HG03442 (cell line): ENCODE results near the gene FAM124B.

Experiments
- ATAC-seq: cut with Tn5 transposase; IDR thresholded peaks from one replicate; pipeline ENCODE4 v1.9.1; 2021; ENCODE audit warnings: mild to moderate bottlenecking, moderate library complexity; ENCODE audit not compliant: unreplicated experiment

FAM124B gene, protein sequence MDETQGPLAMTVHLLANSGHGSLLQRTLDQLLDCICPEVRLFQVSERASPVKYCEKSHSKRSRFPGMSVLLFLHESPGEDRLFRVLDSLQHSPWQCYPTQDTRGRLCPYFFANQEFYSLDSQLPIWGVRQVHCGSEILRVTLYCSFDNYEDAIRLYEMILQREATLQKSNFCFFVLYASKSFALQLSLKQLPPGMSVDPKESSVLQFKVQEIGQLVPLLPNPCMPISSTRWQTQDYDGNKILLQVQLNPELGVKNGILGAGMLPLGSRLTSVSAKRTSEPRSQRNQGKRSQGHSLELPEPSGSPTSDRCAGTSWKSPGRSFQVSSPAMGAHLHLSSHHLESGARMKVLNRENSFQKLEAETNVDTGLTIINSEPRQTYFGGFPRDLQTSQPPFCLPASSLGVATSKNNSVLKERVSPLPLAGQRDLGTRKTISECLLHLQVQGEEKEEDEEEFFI

DNA sequence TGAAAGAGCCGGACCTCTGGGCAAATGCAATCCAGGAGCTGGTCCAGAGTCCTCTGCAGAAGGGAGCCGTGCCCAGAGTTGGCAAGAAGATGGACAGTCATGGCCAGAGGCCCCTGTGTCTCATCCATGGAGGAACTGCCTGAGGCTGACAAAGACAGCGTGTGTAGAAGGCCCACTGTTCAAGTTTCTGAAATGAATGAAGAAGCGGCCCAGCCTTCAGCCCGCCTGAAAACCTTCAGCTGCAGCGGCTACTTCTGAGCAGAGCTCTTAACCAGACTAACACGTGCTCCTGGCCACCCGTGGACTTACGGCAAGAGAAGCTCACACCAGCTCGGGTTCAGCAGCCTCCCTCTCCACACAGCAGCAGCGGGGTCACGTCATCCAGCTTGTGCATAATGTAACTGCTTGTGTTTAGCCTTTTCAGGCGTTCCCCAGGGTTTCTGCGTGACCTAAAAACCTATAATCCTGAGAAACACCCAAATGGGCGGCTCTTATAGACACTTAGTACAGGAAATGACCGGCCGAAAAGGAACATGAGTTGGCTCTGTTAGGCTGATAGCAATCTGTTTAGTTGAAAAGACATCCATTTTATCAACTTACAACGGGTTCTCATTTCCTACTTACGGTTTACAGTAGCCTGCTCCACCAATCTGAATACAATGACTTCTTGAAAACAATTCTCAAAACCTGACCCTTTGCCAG lies at the start of gene FAM124B:
Gene FAM124B, minus strand, starts transcription at position 467 of the 702 bp plus-strand sequence. Its CDS starts 339 bp downstream, at position 128.
- ATAC-seq = peak; percentile 51

DNA sequence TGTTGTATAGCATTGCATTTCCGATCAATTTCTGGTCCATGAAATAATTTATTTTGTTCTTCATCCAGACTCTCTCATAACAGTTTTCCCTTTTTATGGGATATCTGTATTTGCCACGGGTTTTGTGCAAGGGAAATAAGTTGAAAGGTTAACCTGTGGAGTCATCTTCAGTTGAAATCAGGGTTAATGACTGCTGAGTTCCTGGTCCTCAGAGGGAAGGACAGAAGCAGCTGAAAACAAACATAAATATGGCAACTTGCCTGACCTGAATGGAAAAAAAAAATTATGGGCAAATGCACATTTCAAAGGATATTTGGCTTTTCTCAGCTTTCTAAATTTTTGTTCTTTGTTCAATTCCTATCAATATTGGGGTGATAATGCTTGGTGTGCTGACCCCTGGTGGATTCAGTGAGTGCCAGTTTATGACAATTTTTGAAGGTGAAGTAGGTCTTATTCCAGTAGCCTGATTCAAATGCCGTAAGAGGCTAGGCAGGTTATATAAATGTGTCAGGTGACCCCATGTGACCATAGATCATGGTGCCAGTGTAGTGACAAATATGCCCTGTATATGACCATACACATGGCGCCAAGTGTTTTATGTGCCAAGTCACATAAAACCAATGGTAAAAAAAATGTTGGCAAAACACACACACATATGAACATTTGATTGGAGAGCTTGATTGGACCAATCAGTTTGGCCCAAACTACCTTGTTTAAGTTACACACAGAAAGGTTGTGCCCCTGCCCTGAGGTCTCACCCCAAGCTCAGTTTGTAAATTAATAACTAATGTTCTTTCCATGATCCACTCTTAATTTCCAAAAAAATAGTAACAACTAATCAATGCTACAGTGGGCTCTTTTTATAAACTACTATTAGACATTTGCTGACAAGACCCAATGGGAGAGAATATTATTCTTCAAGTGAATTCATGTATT lies 47.6 kb upstream of the FAM124B start:
- ATAC-seq = no peak

- no peak for ATAC-seq
Observed at GRCh38 chr2:224448236-224448635, 46.3 kb upstream of the FAM124B start.

GRCh38 chr2:224444783-224445182 lies 42.9 kb upstream of the FAM124B start:
- ATAC-seq = no peak

DNA sequence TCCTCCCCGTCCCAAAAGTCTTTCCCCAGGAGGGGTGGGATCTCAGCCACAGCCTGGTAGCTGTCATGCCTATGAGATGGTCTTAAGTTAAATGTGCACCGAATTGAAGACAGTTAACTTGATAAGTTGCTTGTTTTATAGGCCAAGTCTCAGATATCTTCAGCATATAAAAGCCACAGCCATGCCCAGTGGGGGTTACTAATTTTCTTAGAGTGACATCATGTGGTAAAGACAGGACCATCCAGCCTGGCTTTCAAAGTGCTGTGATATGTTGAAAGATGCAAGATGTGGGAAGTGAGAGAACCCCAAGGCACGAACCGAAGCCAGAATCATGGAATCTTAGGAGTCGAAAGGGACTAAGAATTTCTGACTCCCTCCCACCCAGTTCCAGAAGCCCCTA lies 42.1 kb upstream of the FAM124B start:
- ATAC-seq = no peak

- ATAC-seq = peak; percentile 57
Observed at GRCh38 chr2:224442071-224442967, 40.4 kb upstream of the FAM124B start.

DNA sequence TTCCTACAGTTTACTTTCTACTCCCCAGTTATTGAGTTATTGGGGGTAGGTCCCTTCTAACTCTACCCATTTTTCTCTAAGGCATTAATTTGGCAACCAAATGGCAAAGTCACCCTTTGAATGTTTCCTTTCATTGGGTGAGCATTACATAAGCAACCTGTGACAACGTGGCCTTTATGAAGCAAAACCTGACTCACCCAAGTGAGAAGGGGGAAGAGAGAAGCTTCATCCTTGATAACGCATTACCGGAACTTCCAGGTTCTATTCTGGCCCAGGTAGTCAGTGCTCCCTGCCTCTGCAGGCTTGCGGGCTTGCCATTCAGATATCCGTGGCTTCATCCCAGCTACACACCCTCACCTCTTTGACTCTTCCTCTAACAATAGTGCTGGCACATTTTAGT lies 39.1 kb upstream of the FAM124B start:
- no peak for ATAC-seq

DNA sequence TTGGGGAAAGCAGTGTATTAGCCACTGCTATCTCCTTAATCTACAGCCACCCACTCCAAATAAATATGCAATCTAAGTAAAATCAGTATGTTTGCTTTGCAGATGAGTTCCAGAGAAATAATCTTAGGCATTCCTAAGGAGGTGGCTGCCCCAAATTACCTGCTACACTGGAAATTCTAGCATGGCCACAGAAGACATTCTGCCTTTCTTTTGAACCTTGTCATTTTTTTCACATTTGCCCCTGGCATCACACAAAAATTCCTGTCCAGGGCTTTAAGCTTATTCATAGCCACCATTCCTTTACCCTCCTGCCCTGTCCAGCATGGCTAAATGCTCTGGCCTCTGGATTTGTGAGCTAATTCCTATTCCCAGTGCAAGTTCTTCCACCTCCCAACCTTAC lies 36.8 kb upstream of the FAM124B start:
- ATAC-seq = no peak

GRCh38 chr2:224436634-224437033 lies 34.7 kb upstream of the FAM124B start:
- ATAC-seq = no peak

GRCh38 chr2:224434618-224435017 lies 32.7 kb upstream of the FAM124B start:
- ATAC-seq = no peak

DNA sequence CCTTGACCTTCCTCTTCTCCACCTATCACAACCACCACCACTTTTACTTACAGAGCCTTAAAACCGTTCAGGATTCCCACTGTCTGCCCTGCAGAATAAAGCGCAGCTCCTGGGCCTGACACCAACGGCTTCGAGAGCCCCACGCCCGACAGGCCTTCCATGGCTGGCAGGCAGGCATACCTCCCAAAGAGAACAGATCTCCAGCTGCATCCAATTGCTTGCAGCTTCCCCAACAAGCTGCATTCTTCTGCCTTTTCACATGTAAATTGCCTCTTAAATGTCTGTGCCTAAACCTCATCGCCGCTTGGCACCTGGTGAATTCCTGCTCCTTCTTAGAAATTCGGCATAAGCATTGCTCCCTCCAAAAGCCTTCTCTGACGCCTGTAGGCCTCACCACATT lies 31.5 kb upstream of the FAM124B start:
- ATAC-seq = no peak

DNA sequence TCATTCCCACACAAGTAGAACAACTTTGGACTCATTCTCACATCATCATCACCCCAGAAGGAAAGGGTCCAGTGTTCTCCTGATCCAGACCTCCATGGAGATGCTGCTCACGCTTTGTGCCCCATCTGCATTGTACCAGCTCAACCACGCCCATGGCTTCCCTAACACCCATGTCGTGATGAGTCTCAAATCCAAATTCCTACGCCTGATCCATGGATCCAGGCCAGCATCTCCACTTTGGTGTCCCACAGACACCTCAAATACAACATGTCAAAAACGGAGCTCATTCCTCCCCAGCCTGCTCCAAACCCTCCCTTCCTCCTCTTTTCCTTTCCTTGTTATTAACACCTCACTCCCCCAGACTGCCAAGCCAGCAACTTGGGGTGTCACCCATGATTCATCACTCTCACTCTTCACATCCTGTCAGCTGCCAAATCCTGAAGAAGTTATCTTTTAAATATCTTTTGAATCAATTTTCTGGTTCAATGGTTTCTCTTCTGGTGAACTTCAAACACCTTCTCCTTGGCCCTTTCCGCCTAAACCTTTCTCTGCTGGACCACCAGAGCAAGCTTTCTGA lies 30.2 kb upstream of the FAM124B start:
- no peak for ATAC-seq

GRCh38 chr2:224429441-224429810 lies 27.5 kb upstream of the FAM124B start:
- no peak for ATAC-seq

DNA sequence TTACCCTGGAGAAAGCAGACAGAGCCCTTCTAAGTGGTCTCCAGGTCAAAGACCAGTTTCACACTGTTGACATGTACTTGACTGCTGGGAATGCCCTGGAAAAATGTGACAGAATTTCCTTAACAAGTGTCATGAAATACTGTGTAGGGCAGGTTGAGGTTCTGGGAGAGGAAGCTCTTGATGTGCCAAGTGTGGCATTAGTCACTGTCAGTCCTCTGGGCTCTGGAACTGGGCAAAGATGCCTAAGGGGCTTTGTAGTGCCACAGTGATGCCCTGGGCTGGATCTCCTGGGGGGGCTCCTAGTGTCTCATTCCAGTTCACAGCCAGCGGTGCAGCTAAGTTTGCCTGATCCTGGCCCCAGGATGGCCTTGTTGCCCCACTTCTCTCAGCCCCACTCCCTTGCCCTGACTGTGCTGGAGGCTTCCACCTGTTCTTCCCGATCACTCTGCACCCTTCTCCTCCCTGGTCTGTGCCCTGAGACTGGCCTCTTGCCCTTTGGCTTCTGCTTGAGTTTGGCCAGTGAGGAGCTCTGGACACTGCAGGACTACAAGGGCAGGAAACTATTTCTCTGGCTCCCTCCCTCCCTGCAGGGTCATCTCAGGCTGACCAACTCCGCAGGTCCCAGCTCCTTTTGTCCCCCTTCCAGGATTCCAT lies 27.0 kb upstream of the FAM124B start:
- ATAC-seq = no peak

- no peak for ATAC-seq
Observed at GRCh38 chr2:224427471-224427870, 25.6 kb upstream of the FAM124B start.

- no peak for ATAC-seq
Observed at GRCh38 chr2:224426656-224427055, 24.7 kb upstream of the FAM124B start.

DNA sequence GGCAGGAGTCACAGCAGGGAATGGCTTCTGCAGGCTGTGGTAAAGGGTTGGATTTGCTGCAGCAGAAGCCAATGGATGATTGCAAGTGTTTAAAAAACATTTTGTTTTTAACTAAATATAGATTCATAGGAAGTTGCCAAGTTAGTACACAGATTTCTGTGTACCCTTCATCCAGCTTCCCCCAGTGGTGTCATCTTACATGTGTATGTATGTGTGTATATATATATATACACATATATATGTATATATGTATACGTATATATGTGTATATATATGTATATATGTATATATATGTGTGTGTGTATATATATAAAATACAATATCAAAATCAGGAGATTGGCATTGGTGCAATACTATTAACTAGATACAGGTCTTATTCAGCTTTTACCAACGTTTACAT lies 19.2 kb upstream of the FAM124B start:
- no peak for ATAC-seq

GRCh38 chr2:224417947-224418346 lies 16.0 kb upstream of the FAM124B start:
- ATAC-seq = no peak

GRCh38 chr2:224417361-224417729 lies 15.4 kb upstream of the FAM124B start:
- ATAC-seq = no peak
